GM12874 (cell line): ENCODE results near the gene SCGB1A1.

ENCODE experiments used
- TF ChIP-seq, protein P1 (sequence below): IDR thresholded peaks from 2 replicates; pipeline ENCODE4 v1.5.1; 2011; ENCODE audit warnings: low read depth, mild to moderate bottlenecking, control low read depth, low read length, moderate library complexity; ENCODE audit not compliant: insufficient read depth

The SCGB1A1 gene

DNA sequence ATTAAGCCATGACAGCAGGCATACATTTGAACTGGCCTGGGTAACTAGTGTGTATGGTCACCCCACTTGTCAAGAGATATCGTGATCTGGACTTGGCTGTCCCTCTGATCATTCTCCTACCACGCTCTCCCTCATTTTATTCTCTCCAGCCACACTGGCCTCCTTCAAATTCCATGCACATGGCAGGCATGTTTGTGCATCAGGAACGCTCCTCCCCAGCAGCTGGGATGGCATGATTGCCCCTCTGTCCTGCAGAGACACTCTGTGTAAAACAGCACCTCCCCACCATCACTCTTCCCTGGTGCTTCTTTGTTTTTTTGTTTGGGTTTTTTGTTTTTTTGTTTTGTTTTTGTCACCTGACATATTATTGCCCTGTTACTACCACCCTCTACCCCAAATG is 31.5 kb upstream of the SCGB1A1 start:
- TF ChIP-seq, protein P1, sequence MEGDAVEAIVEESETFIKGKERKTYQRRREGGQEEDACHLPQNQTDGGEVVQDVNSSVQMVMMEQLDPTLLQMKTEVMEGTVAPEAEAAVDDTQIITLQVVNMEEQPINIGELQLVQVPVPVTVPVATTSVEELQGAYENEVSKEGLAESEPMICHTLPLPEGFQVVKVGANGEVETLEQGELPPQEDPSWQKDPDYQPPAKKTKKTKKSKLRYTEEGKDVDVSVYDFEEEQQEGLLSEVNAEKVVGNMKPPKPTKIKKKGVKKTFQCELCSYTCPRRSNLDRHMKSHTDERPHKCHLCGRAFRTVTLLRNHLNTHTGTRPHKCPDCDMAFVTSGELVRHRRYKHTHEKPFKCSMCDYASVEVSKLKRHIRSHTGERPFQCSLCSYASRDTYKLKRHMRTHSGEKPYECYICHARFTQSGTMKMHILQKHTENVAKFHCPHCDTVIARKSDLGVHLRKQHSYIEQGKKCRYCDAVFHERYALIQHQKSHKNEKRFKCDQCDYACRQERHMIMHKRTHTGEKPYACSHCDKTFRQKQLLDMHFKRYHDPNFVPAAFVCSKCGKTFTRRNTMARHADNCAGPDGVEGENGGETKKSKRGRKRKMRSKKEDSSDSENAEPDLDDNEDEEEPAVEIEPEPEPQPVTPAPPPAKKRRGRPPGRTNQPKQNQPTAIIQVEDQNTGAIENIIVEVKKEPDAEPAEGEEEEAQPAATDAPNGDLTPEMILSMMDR, result no peak

DNA sequence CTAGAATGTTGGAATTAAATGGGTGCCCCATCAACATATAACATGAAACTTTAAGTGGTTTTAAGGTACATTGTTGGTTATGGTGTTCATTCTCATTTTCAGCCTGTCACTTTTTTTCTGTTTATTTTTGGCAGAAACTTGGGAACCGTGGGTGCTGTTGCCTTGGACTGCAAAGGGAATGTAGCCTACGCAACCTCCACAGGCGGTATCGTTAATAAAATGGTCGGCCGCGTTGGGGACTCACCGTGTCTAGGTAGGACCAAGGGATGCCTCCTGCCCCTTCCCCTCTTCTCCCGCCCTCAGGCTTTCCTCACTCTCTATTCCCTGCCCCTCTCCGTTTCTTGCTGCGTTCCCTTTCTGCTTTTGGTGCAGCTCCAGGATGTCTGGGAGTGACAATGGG is 29.8 kb upstream of the SCGB1A1 start:
- TF ChIP-seq, protein P1, result no peak

DNA sequence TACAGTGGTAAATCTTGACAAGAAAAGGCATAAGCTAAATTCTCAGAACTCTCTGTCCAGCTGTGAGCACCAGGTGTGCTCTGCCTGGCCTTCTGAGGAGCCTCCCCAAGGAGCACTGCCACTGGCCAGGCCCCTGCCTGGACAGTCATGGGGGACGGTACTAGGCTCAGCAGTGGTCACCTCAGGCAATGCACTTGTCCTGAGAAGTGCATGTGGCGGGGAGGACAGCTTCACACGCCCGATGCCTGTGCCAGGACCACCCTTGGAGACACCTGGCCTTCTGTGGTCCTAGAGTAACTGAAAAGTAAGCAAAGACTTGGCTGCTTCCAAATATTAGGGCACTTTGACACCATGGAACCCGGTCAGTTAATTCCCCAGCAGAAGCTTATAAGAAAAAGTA is 28.6 kb upstream of the SCGB1A1 start:
- TF ChIP-seq, protein P1, result no peak

DNA sequence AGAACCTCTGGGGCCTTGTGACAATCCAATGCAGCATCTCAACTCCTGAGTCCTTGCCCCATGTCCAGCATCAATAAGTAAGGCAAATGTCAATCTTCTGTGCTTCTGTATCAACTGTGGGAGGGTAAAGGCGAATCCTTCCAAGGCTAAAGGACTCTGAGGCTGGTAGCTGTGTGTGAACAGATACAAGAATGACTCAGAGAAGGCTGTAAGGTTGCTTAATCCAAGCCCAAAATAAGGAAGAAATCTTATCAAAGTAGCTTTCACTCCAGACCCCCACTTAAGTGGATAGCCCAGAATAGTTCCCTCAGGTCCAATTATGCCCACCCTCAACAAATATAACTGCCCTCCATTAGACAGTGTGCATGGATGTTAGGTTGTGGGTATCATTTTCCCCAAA is 28.1 kb upstream of the SCGB1A1 start:
- TF ChIP-seq, protein P1, result no peak

DNA sequence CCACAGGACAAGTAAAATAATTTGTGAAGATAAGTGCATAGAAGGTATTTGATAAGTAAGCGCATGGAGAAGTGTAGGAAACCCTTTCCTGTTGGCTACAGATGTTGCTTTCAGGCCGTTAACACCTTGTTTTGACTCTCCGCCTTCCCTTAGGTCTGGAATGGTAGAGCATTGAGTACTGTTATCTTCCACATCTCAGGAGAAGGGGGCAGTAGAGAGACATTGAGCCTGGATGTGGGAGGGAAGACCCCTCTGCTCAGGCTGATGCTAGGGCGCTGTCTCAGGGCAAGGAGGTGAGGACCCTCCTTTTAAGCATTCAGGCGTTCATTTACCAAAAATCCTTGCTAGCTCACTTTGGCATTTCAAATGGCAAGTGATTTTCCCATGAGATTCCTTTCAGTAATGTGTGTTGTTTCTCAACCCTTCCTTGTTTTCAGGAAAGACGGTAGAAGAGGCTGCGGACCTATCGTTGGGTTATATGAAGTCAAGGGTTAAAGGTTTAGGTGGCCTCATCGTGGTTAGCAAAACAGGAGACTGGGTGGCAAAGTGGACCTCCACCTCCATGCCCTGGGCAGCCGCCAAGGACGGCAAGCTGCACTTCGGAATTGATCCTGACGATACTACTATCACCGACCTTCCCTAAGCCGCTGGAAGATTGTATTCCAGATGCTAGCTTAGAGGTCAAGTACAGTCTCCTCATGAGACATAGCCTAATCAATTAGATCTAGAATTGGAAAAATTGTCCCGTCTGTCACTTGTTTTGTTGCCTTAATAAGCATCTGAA is 27.0 kb upstream of the SCGB1A1 start:
- TF ChIP-seq, protein P1, result no peak

DNA sequence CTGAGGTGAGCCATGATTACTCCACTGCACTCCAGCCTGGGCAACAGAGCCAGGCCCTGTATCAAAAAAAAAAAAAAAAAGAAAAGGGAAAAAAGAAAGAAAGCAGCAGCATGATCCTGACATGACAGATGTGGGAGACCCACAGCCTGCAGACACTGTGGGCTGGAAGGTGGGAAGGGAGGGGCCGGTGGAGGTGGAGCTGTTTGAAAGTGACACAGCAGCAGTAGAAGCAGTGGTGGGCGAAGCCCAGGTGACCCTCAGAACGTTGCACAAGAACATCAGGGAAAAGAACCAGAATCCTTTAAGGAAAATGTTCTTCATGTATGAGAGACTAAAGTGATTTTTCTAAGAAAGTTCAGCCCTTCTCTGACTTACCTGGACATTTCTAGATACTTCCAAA is 26.3 kb upstream of the SCGB1A1 start:
- TF ChIP-seq, protein P1, result no peak

DNA sequence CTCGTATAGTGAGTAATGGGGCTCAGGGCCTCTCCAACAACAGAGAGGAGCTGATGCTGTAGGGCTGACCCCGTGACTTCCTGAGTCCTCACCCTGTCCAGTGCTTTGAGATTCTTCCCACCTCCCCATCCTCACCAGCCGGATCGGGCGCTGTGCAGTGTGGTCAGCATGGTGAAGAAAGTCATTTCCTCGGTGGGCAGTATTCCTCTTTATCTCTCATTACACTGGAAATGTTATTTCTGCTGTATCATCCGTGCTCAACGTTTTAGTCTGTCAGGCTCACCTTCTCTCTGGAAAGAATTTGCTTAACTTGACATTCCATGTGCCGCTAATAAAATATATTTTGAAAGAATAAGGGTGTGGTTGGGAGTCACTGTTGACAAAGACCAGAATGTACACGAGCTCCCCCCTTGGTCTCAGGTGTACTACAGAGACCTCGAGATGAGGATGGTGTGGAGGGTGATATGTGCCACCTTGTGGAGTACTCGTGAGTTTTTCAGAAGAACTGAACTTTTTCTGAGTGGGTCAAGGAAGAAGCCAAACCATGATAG is 25.7 kb upstream of the SCGB1A1 start:
- TF ChIP-seq, protein P1, result peak; percentile 34; the same call in 1 of the 2 replicates
